HepG2 (cell line): ENCODE measurements around the gene GH2. TPM values are rescaled to one million over a fixed set of nuclear protein-coding genes. Genes with fewer than 3 reads are reported as not detected.

Experiments used
- ATM ChIP-seq: fragments of 450-650 bp; IDR thresholded peaks from 2 replicates; pipeline ENCODE4 v1.7.1; 2017; ENCODE audit warnings: mild to moderate bottlenecking, borderline replicate concordance
- HMGA1 ChIP-seq: sonication (generic); formaldehyde crosslinking; conservative IDR thresholded peaks from 2 replicates; pipeline ENCODE4 v1.4.0; 2020; ENCODE audit warnings: missing genetic modification reagents
- KLF11 ChIP-seq: IDR thresholded peaks from 2 replicates; pipeline ENCODE4 v1.6.1; 2016; ENCODE audit warnings: missing compliant biosample characterization
- MTF1 ChIP-seq: sonication (generic); formaldehyde crosslinking; IDR thresholded peaks from 2 replicates; pipeline ENCODE4 v1.5.0; 2020; ENCODE audit warnings: missing genetic modification reagents
- NAIF1 ChIP-seq: sonication (generic); formaldehyde crosslinking; IDR thresholded peaks from 2 replicates; pipeline ENCODE4 v1.5.0; 2020; ENCODE audit warnings: mild to moderate bottlenecking, missing genetic modification reagents, borderline replicate concordance
- NR2F2 ChIP-seq: IDR thresholded peaks from 2 replicates; pipeline ENCODE4 v1.6.1; 2012; ENCODE audit warnings: low read depth, inconsistent platforms, borderline replicate concordance
- PPARG ChIP-seq: conservative IDR thresholded peaks from 2 replicates; pipeline ENCODE4 v1.6.1; 2016; ENCODE audit warnings: missing biosample characterization, missing genetic modification reagents
- RERE ChIP-seq: IDR thresholded peaks from 2 replicates; pipeline ENCODE4 v1.6.1; 2016; ENCODE audit warnings: low read depth, missing genetic modification reagents, missing compliant biosample characterization
- RXRA ChIP-seq: sonication (generic); formaldehyde crosslinking; IDR thresholded peaks from 2 replicates; pipeline ENCODE4 v1.5.1; 2020; ENCODE audit warnings: missing genetic modification reagents
- SRSF9 ChIP-seq: fragments of 200-400 bp; formaldehyde crosslinking; IDR thresholded peaks from 2 replicates; pipeline ENCODE4 v1.6.1; 2018; ENCODE audit warnings: borderline replicate concordance, mild to moderate bottlenecking, low read depth, low read length; ENCODE audit not compliant: insufficient read depth, poor library complexity, severe bottlenecking
- U2AF2 ChIP-seq: fragments of 200-400 bp; formaldehyde crosslinking; IDR thresholded peaks from 2 replicates; pipeline ENCODE4 v1.6.1; 2017; ENCODE audit warnings: low read depth, mild to moderate bottlenecking, low read length
- XRCC5 ChIP-seq: fragments of 200-400 bp; formaldehyde crosslinking; optimal IDR thresholded peaks from 2 replicates; pipeline ENCODE3; 2017; ENCODE audit warnings: mild to moderate bottlenecking, low read length
- ZNF124 ChIP-seq: sonication (generic); formaldehyde crosslinking; IDR thresholded peaks from 2 replicates; pipeline ENCODE4 v1.4.0; 2020; ENCODE audit warnings: missing genetic modification reagents
- ZNF496 ChIP-seq: sonication (generic); formaldehyde crosslinking; IDR thresholded peaks from 2 replicates; pipeline ENCODE4 v1.8.1; 2023; ENCODE audit warnings: mild to moderate bottlenecking, moderate library complexity, missing genetic modification reagents; ENCODE audit not compliant: insufficient replicate concordance
- ZNF564 ChIP-seq: sonication (generic); formaldehyde crosslinking; IDR thresholded peaks from 2 replicates; pipeline ENCODE4 v1.8.1; 2023; ENCODE audit warnings: mild to moderate bottlenecking, missing genetic modification reagents
- ZNF720 ChIP-seq: sonication (generic); formaldehyde crosslinking; IDR thresholded peaks from 2 replicates; pipeline ENCODE4 v1.4.0; 2020; ENCODE audit warnings: missing genetic modification reagents
- ZNF747 ChIP-seq: sonication (generic); formaldehyde crosslinking; IDR thresholded peaks from 2 replicates; pipeline ENCODE4 v1.8.1; 2023; ENCODE audit warnings: missing genetic modification reagents, mild to moderate bottlenecking, borderline replicate concordance
- ZNF781 ChIP-seq: sonication (generic); formaldehyde crosslinking; IDR thresholded peaks from 2 replicates; pipeline ENCODE4 v1.5.1; 2020; ENCODE audit warnings: borderline replicate concordance, mild to moderate bottlenecking, missing genetic modification reagents; ENCODE audit errors: not compliant biosample characterization
- polyA plus RNA-seq, 8 experiments: library from polyadenylated mRNA; depleted of rRNA in 3 of 8; stranded (reverse) in 7 of 8; unstranded in 1 of 8; fragments of >200 nt; fragmentation: Illumina TruSeq in 4 of 8; extraction: Trizol in 4 of 8; gene quantifications; 2 replicates each; pipeline versions ENCODE4 v1.2.1 to v1.2.3, GENCODE V29; 2011 to 2016; ENCODE audit warnings: low read depth in 4 of 8, missing spikeins in 1 of 8, mixed read lengths in 1 of 8; ENCODE audit not compliant: insufficient read depth in 1 of 8
- total RNA-seq, 5 experiments: library from RNA; depleted of rRNA; stranded (reverse); fragments of >200 nt; fragmentation: Illumina TruSeq; extraction: Trizol; gene quantifications; 2 replicates each; pipeline ENCODE4 v1.2.3, GENCODE V29; 2016; ENCODE audit warnings: low read depth in 1 of 5
- TF ChIP-seq, protein P1 (sequence below): sonication (generic); formaldehyde crosslinking; IDR thresholded peaks from 2 replicates; pipeline ENCODE4 v1.4.0; 2020; ENCODE audit warnings: mild to moderate bottlenecking, low read depth, missing genetic modification reagents
- TF ChIP-seq, protein P2 (sequence below), 2 experiments: fragments of 450-650 bp in 1 of 2; sonication (generic) in 1 of 2; formaldehyde crosslinking; IDR thresholded peaks; 2 replicates each; pipeline versions ENCODE4 v1.5.0 to v1.8.0; 2020 to 2022; ENCODE audit warnings: mild to moderate bottlenecking in 1 of 2, missing genetic modification reagents in 1 of 2

The GH2 gene
- total and polyA plus RNA-seq, 2 of the 13 experiments (the other 11 are each of a cell fraction or from before 2014, with no cell fraction given), result not detected

DNA sequence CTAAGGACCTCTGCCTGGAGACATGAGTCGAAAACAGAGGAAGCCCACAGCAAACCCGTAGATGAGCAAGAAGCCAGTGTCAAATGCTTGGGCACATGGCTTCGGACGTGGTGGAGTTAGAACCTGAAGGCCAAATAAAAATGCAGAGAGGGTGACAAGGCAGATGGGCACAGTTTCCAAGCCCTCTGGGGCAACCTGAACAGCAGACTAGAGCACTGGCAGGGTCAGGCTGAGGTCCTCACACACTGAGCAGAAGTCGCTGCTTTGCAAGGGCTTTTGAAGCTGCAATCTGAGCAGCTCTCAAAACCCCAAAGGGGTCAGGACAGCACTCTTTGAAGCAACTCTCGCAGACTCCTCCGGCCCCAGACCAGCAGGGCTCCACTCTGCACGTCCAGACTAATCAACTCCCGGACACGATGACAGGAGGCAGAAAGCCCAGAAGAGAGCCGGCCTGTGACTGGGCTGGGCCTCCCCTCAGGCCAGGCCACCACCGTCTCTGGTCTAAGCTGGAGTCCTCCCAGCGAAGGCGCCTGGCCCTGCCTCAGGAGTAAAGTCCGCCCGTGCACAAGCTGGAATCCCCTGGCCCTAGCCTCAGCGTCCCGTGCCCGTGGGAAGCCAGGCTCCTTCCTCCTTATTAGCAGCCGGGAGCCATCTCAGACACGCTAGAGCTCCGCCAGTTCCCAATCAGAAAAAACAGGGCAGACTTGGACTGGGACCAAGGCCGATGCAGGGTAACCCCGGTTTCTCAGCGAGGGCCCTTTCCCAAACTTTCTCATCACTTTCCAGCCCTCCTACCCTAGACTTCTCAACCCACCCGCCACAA, 40.2 kb downstream of the GH2 start (continued):
- TF ChIP-seq RERE (CRISPR knock-in tag) (no peak), SRSF9 (no peak), ZNF781 (peak; percentile 22), HMGA1 (CRISPR knock-in tag) (no peak), PPARG (no peak), U2AF2 (no peak), MTF1 (CRISPR knock-in tag) (no peak), ZNF720 (CRISPR knock-in tag) (no peak), ZNF564 (CRISPR knock-in tag) (peak; percentile 63; the same call in 1 of the 2 replicates), NR2F2 (no peak), ZNF496 (CRISPR knock-in tag) (no peak), XRCC5 (no peak), ATM (no peak), RXRA (CRISPR knock-in tag) (peak; percentile 36; the same call in 1 of the 2 replicates), ZNF747 (peak; percentile 69; the same call in 1 of the 2 replicates), NAIF1 (CRISPR knock-in tag) (peak; percentile 63; the same call in 1 of the 2 replicates), KLF11 (CRISPR knock-in tag) (no peak), ZNF124 (CRISPR knock-in tag) (no peak)
- TF ChIP-seq, protein P1, sequence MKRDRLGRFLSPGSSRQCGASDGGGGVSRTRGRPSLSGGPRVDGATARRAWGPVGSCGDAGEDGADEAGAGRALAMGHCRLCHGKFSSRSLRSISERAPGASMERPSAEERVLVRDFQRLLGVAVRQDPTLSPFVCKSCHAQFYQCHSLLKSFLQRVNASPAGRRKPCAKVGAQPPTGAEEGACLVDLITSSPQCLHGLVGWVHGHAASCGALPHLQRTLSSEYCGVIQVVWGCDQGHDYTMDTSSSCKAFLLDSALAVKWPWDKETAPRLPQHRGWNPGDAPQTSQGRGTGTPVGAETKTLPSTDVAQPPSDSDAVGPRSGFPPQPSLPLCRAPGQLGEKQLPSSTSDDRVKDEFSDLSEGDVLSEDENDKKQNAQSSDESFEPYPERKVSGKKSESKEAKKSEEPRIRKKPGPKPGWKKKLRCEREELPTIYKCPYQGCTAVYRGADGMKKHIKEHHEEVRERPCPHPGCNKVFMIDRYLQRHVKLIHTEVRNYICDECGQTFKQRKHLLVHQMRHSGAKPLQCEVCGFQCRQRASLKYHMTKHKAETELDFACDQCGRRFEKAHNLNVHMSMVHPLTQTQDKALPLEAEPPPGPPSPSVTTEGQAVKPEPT (CRISPR knock-in tag), result no peak
- TF ChIP-seq, protein P2, sequence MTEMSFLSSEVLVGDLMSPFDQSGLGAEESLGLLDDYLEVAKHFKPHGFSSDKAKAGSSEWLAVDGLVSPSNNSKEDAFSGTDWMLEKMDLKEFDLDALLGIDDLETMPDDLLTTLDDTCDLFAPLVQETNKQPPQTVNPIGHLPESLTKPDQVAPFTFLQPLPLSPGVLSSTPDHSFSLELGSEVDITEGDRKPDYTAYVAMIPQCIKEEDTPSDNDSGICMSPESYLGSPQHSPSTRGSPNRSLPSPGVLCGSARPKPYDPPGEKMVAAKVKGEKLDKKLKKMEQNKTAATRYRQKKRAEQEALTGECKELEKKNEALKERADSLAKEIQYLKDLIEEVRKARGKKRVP (CRISPR knock-in tag; IDR thresholded peaks at IDR 0.05), result no peak
